ENCODE results near the gene RARRES2. TPM values are rescaled to one million over a fixed set of nuclear protein-coding genes. Genes with fewer than 3 reads are reported as not detected.
"Not testable (repeated sequence)": the region's sequence is repeated elsewhere in the genome, so short reads cannot be mapped to it uniquely, and the experiment has no call there.

Gene RARRES2
- total and polyA plus RNA-seq, 12 donors: 132 to 7,984 (median 3,315) TPM

DNA sequence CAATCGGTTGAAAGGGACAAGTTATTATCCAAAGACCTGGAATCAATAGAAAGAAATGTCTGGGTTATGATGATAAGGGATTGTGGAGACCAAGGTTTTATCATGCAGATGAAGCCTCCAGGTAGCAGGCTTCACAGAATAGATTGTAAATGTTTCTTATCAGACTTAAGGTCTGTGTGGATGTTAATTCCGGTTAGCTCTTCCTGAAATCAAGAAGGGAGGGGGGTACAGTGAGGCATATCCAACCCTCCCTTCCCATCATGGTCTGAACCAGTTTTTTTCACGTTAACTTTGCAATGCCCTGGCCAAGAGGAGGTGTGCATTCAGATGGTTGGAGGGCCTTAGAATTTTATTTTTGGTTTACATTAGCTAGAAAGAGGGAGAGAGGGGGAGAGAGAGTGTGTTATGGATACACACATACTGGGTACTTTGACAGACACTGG, 28.0 kb downstream of the RARRES2 start:
- Histone ChIP-seq H3K9me3 (replicated peaks in 1 of 3) (no peaks in the 10 kb centered on the region), H3K4me3 (no peak overlapping the region), H3K36me3 (replicated peaks in 1 of 2) (no peaks in the 10 kb centered on the region), H3K27me3 (no peaks in the 10 kb centered on the region), H3K27ac (peak overlapping the region in 2 of 5 donors; percentile 51 to 65), H3K4me1 (replicated peaks in 1 of 2) (peaks cover 5 to 23% of the 10 kb centered on the region in 2 donors)
- WGBS, 4 donors: 76 to 93% (median 77%) methylated on average over 3 of the region's 3 CpGs
- no peak for DNase-seq
- intact Hi-C loops (cut with DNase I): no loop called here
- TF ChIP-seq POLR2A (IDR thresholded peaks at IDR 0.05): no peak
- TF ChIP-seq, protein P1, sequence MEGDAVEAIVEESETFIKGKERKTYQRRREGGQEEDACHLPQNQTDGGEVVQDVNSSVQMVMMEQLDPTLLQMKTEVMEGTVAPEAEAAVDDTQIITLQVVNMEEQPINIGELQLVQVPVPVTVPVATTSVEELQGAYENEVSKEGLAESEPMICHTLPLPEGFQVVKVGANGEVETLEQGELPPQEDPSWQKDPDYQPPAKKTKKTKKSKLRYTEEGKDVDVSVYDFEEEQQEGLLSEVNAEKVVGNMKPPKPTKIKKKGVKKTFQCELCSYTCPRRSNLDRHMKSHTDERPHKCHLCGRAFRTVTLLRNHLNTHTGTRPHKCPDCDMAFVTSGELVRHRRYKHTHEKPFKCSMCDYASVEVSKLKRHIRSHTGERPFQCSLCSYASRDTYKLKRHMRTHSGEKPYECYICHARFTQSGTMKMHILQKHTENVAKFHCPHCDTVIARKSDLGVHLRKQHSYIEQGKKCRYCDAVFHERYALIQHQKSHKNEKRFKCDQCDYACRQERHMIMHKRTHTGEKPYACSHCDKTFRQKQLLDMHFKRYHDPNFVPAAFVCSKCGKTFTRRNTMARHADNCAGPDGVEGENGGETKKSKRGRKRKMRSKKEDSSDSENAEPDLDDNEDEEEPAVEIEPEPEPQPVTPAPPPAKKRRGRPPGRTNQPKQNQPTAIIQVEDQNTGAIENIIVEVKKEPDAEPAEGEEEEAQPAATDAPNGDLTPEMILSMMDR (IDR thresholded peaks at IDR 0.05): no peak

GRCh38 chr7:150312649-150313366, 28.6 kb downstream of the RARRES2 start:
- intact Hi-C loops (cut with DNase I); H3K9me3 ChIP-seq (replicated peaks in 1 of 3); H3K36me3 ChIP-seq (replicated peaks in 1 of 2); H3K4me3 ChIP-seq; H3K27me3 ChIP-seq: not testable (repeated sequence)
- Histone ChIP-seq H3K4me1 (replicated peaks in 1 of 2) (peaks cover 5 to 22% of the 10 kb centered on the region in 2 donors), H3K27ac (peak overlapping the region in 2 of 5 donors; percentile 51 to 65)
- TF ChIP-seq POLR2A (IDR thresholded peaks at IDR 0.05): peak in 1 of 2 donors; percentile 28
- peak in 6 of 7 donors; percentile 49 to 82 (median 71) for DNase-seq
- WGBS, 4 donors: 75 to 83% (median 79%) methylated on average over 7 of the region's 7 CpGs

GRCh38 chr7:150311711-150312110, 29.7 kb downstream of the RARRES2 start:
- TF ChIP-seq POLR2A (IDR thresholded peaks at IDR 0.05): no peak
- TF ChIP-seq, protein P1 (IDR thresholded peaks at IDR 0.05): no peak
- intact Hi-C loops (cut with DNase I): no loop called here
- WGBS, 4 donors: 73 to 79% (median 76%) methylated on average over 5 of the region's 5 CpGs
- DNase-seq: no peak
- no peak overlapping the region for H3K27ac ChIP-seq
- no peaks in the 10 kb centered on the region for H3K36me3 ChIP-seq (replicated peaks in 1 of 2)
- H3K27me3 ChIP-seq: no peaks in the 10 kb centered on the region
- H3K4me3 ChIP-seq: no peak overlapping the region
- H3K9me3 ChIP-seq (replicated peaks in 1 of 3): no peaks in the 10 kb centered on the region
- H3K4me1 ChIP-seq (replicated peaks in 1 of 2): peaks cover 5 to 22% of the 10 kb centered on the region in 2 donors

- intact Hi-C loops (cut with DNase I): no loop called here
- Histone ChIP-seq H3K4me1 (replicated peaks in 1 of 2) (peaks cover 5 to 22% of the 10 kb centered on the region in 2 donors), H3K27ac (no peak overlapping the region), H3K36me3 (replicated peaks in 1 of 2) (no peaks in the 10 kb centered on the region), H3K27me3 (no peaks in the 10 kb centered on the region), H3K4me3 (no peak overlapping the region), H3K9me3 (replicated peaks in 1 of 3) (no peaks in the 10 kb centered on the region)
- TF ChIP-seq, protein P1 (IDR thresholded peaks at IDR 0.05): no peak
- no peak for TF ChIP-seq POLR2A (IDR thresholded peaks at IDR 0.05)
- WGBS, 4 donors: 93 to 97% (median 94%) methylated on average over 4 of the region's 4 CpGs
- no peak for DNase-seq
These were observed 30.3 kb downstream of the RARRES2 start for GRCh38 chr7:150311146-150311545.

- no peak for DNase-seq
- intact Hi-C loops (cut with DNase I): no loop called here
- Histone ChIP-seq H3K27me3 (no peaks in the 10 kb centered on the region), H3K4me3 (no peak overlapping the region), H3K4me1 (replicated peaks in 1 of 2) (peaks cover 5 to 19% of the 10 kb centered on the region in 2 donors), H3K27ac (no peak overlapping the region), H3K36me3 (replicated peaks in 1 of 2) (no peaks in the 10 kb centered on the region), H3K9me3 (replicated peaks in 1 of 3) (no peaks in the 10 kb centered on the region)
- TF ChIP-seq, protein P1 (IDR thresholded peaks at IDR 0.05): no peak
- TF ChIP-seq POLR2A (IDR thresholded peaks at IDR 0.05): no peak
These were observed 32.9 kb downstream of the RARRES2 start for GRCh38 chr7:150308575-150308974.
